ENCODE measurements around the gene RNF208. TPM values are rescaled to one million over a fixed set of nuclear protein-coding genes. Genes with fewer than 3 reads are reported as not detected.
"Not testable (repeated sequence)": the region's sequence is repeated elsewhere in the genome, so short reads cannot be mapped to it uniquely, and the experiment has no call there.

RNF208 gene
- total RNA-seq, 4 donors from 2014 or later: 2.3 to 26.5 (median 7.5) TPM; not detected in 1

GRCh38 chr9:137243626-137244485 lies 21.8 kb upstream of the RNF208 start:
- WGBS, 2 donors (ENCODE audit: low coverage in 1 of 2): 53 to 62% methylated on average over 2 to 10 of the region's 15 CpGs
- Histone ChIP-seq H3K4me3 (no peak overlapping the region), H3K4me1 (peaks cover 18 to 35% (median 27%) of the 10 kb centered on the region in 4 donors), H3K27ac (no peak overlapping the region), H3K9me3 (no peaks in the 10 kb centered on the region), H3K27me3 (no peaks in the 10 kb centered on the region), H3K36me3 (peaks cover 0 to 5% (median 0%) of the 10 kb centered on the region in 4 donors)
- TF ChIP-seq POLR2AphosphoS5 (IDR thresholded peaks at IDR 0.05): peak in 2 of 3 donors; percentile 7 to 83
- no peak for TF ChIP-seq CTCF (IDR thresholded peaks at IDR 0.05)
- TF ChIP-seq POLR2A (IDR thresholded peaks at IDR 0.05): peak; percentile 45
- peak; percentile 52 for DNase-seq
- intact Hi-C loops (cut with DNase I; ENCODE audit: low total_unique reads): no loop called here
- in situ Hi-C loops (cut with MboI; ENCODE audit: low pct_ligation_motif_present in 1 of 4, low pct_unique_long_range_greater_than_20kb in 1 of 4, low sequenced_read_pairs in 3 of 4): no loop called here

- in situ Hi-C loops (cut with MboI; ENCODE audit: low pct_ligation_motif_present in 1 of 4, low pct_unique_long_range_greater_than_20kb in 1 of 4, low sequenced_read_pairs in 3 of 4); H3K9me3 ChIP-seq; DNase-seq; H3K36me3 ChIP-seq; intact Hi-C loops (cut with DNase I; ENCODE audit: low total_unique reads); H3K27me3 ChIP-seq: not testable (repeated sequence)
- H3K27ac ChIP-seq: peak overlapping the region in 1 of 4 donors; percentile 100
- 83% methylated on average over 18 of the region's 18 CpGs; no CpG with 5 or more reads in 1 of the 2 donors for WGBS, 2 donors (ENCODE audit: low coverage in 1 of 2)
- peaks cover 22 to 41% (median 32%) of the 10 kb centered on the region in 4 donors for H3K4me1 ChIP-seq
- peak overlapping the region in 1 of 4 donors; percentile 63 for H3K4me3 ChIP-seq
Observed at GRCh38 chr9:137243266-137243625, 21.2 kb upstream of the RNF208 start.

GRCh38 chr9:137242269-137243203 lies 20.5 kb upstream of the RNF208 start:
- in situ Hi-C loops (cut with MboI; ENCODE audit: low pct_ligation_motif_present in 1 of 4, low pct_unique_long_range_greater_than_20kb in 1 of 4, low sequenced_read_pairs in 3 of 4) (no loop called here), intact Hi-C loops (cut with DNase I; ENCODE audit: low total_unique reads) (no loop called here)
- no peak for DNase-seq

More at GRCh38 chr9:137242269-137243203, 20.5 kb upstream of the RNF208 start:
- no peaks in the 10 kb centered on the region for H3K27me3 ChIP-seq
- peaks cover 0 to 5% (median 0%) of the 10 kb centered on the region in 4 donors for H3K36me3 ChIP-seq
- H3K4me3 ChIP-seq: peak overlapping the region; percentile 49 to 95 (median 74)
- WGBS, 2 donors (ENCODE audit: low coverage in 1 of 2): 58 to 61% methylated on average over 5 to 29 of the region's 36 CpGs
- H3K9me3 ChIP-seq: no peaks in the 10 kb centered on the region
- TF ChIP-seq CTCF (IDR thresholded peaks at IDR 0.05) (no peak), POLR2AphosphoS5 (IDR thresholded peaks at IDR 0.05) (peak in 2 of 3 donors; percentile 18 to 69), EP300 (IDR thresholded peaks at IDR 0.05; ENCODE audit: low read depth) (no peak), POLR2A (IDR thresholded peaks at IDR 0.05) (no peak)
- peak overlapping the region; percentile 86 to 100 (median 93) for H3K27ac ChIP-seq
- H3K4me1 ChIP-seq: peaks cover 29 to 48% (median 39%) of the 10 kb centered on the region in 4 donors
